Neural cell (in vitro differentiated cells): ENCODE data around the gene PDLIM3.
"Not testable (repeated sequence)": the region's sequence is repeated elsewhere in the genome, so short reads cannot be mapped to it uniquely, and the experiment has no call there.

ENCODE experiments used
- CTCF ChIP-seq: fragments of 450-650 bp; IDR thresholded peaks from 2 replicates; pipeline ENCODE4 v1.5.1; 2014; ENCODE audit warnings: antibody characterized with exemption, mild to moderate bottlenecking, moderate library complexity; ENCODE audit not compliant: poor library complexity, severe bottlenecking
- EP300 ChIP-seq: fragments of 450-650 bp; conservative IDR thresholded peaks from 2 replicates; pipeline ENCODE4 v1.6.1; 2014; ENCODE audit warnings: antibody characterized with exemption, mild to moderate bottlenecking, moderate library complexity; ENCODE audit not compliant: poor library complexity, severe bottlenecking
- POLR2AphosphoS5 ChIP-seq: IDR thresholded peaks from 2 replicates; pipeline ENCODE4 v1.6.1; 2012
- RAD21 ChIP-seq: fragments of 450-650 bp; conservative IDR thresholded peaks from 2 replicates; pipeline ENCODE4 v1.6.1; 2014; ENCODE audit warnings: antibody characterized with exemption, mild to moderate bottlenecking, moderate library complexity
- REST ChIP-seq: IDR thresholded peaks from 2 replicates; pipeline ENCODE4 v1.6.1; 2012; ENCODE audit warnings: borderline replicate concordance
- TAF1 ChIP-seq: IDR thresholded peaks from 2 replicates; pipeline ENCODE4 v1.6.1; 2012; ENCODE audit warnings: low read depth

- TF ChIP-seq REST, CTCF, EP300, RAD21, TAF1, POLR2AphosphoS5: not testable (repeated sequence)
These were observed 24.1 kb downstream of the PDLIM3 start for GRCh38 chr4:185511243-185511642.
